PC-3 (cell line): ENCODE results near the gene GRB2.

Experiments
- CTCF ChIP-seq: fragments of 300-600 bp; sonication (generic); conservative IDR thresholded peaks from 2 replicates; pipeline ENCODE4 v1.5.1; 2017; ENCODE audit warnings: antibody characterized with exemption, low read depth, mild to moderate bottlenecking, low read length
- EZH2phosphoT487 ChIP-seq: fragments of 300-600 bp; sonication (generic); IDR thresholded peaks from 2 replicates; pipeline ENCODE4 v1.6.1; 2018; ENCODE audit warnings: mild to moderate bottlenecking, antibody characterized with exemption, low read length, borderline replicate concordance

- TF ChIP-seq CTCF, result no peak
- TF ChIP-seq EZH2phosphoT487, result no peak
These were observed 6.0 kb upstream of the GRB2 start for GRCh38 chr17:75411328-75412067.
